Vagina (tissue), 2 donors: ENCODE data around the gene JCAD.

ENCODE experiments used
- CTCF ChIP-seq, 3 experiments: fragments of 450-650 bp in 2 of 3; fragments of 200-600 bp in 1 of 3; sonication (generic) in 1 of 3; IDR thresholded peaks; one replicate each; pipeline ENCODE4 v1.5.1; 2017 to 2019; ENCODE audit warnings: antibody characterized with exemption in 3 of 3, mild to moderate bottlenecking in 2 of 3, moderate library complexity in 2 of 3
- POLR2A ChIP-seq, 2 donors: fragments of 450-650 bp; IDR thresholded peaks; one replicate each; pipeline ENCODE4 v1.6.1; 2017; ENCODE audit warnings: antibody characterized with exemption in 2 of 2, mild to moderate bottlenecking in 2 of 2, moderate library complexity in 2 of 2

- TF ChIP-seq CTCF (IDR thresholded peaks at IDR 0.05) = no peak
- no peak for TF ChIP-seq POLR2A (IDR thresholded peaks at IDR 0.05)
Observed at GRCh38 chr10:30039988-30040387, 19.4 kb downstream of the JCAD start.
